Large intestine (tissue), 3 donors: ENCODE results near the gene PSEN1. TPM values are rescaled to one million over a fixed set of nuclear protein-coding genes. Genes with fewer than 3 reads are reported as not detected.

ENCODE experiments used
- DNase-seq, 2 donors: peaks; one replicate each; pipeline versions ENCODE4 v3.0.0 to v3.0.0-alpha.2; 2013
- H3K27ac ChIP-seq: one replicate; pipeline ENCODE4 v1.5.1; 2013; ENCODE audit warnings: low read length
- H3K27me3 ChIP-seq: 2 replicates; pipeline ENCODE4 v1.6.1; 2013; ENCODE audit warnings: low read length; ENCODE audit not compliant: control insufficient read depth, insufficient read depth
- H3K36me3 ChIP-seq: 2 replicates; pipeline ENCODE4 v1.6.1; 2013; ENCODE audit warnings: low read length; ENCODE audit not compliant: control insufficient read depth, insufficient read depth
- H3K4me1 ChIP-seq: one replicate; pipeline ENCODE4 v1.6.1; 2013; ENCODE audit warnings: low read length; ENCODE audit not compliant: control insufficient read depth, insufficient read depth
- H3K4me3 ChIP-seq: one replicate; pipeline ENCODE4 v1.5.1; 2013; ENCODE audit warnings: low read length
- H3K9me3 ChIP-seq: one replicate; pipeline ENCODE4 v1.6.1; 2013; ENCODE audit warnings: mild to moderate bottlenecking, low read depth, low read length, moderate library complexity; ENCODE audit not compliant: control insufficient read depth
- WGBS: methylation state at CpG from one replicate; pipeline ENCODE4 v1.1.5; 2013; ENCODE audit warnings: low lambda C conversion rate; ENCODE audit not compliant: insufficient coverage; 5-methylcytosine and 5-hydroxymethylcytosine counted together
- polyA plus RNA-seq: library from polyadenylated mRNA; unstranded; fragments of 120-200 nt; gene quantifications from one replicate; pipeline ENCODE4 v1.2.1, GENCODE V29; 2013

PSEN1 gene
- polyA plus RNA-seq, 1 donor = 104 TPM

- Histone ChIP-seq H3K4me3 (no peak overlapping the region), H3K27ac (no peak overlapping the region), H3K9me3 (peaks cover under 1% of the 10 kb centered on the region), H3K27me3 (no peaks in the 10 kb centered on the region), H3K36me3 (peaks cover 59% of the 10 kb centered on the region), H3K4me1 (no peaks in the 10 kb centered on the region)
- WGBS = no CpG with 5 or more reads among the region's 27 CpGs
- DNase-seq = no peak
Measured at GRCh38 chr14:73250781-73251500, 114.6 kb downstream of the PSEN1 start.

- no peak overlapping the region for H3K4me3 ChIP-seq
- H3K27me3 ChIP-seq = no peaks in the 10 kb centered on the region
- no CpG with 5 or more reads among the region's 30 CpGs for WGBS
- no peak overlapping the region for H3K27ac ChIP-seq
- no peak for DNase-seq
- no peaks in the 10 kb centered on the region for H3K9me3 ChIP-seq
- peaks cover 60% of the 10 kb centered on the region for H3K36me3 ChIP-seq
- H3K4me1 ChIP-seq = no peaks in the 10 kb centered on the region
Measured at GRCh38 chr14:73251516-73252215, 115.4 kb downstream of the PSEN1 start.

DNA sequence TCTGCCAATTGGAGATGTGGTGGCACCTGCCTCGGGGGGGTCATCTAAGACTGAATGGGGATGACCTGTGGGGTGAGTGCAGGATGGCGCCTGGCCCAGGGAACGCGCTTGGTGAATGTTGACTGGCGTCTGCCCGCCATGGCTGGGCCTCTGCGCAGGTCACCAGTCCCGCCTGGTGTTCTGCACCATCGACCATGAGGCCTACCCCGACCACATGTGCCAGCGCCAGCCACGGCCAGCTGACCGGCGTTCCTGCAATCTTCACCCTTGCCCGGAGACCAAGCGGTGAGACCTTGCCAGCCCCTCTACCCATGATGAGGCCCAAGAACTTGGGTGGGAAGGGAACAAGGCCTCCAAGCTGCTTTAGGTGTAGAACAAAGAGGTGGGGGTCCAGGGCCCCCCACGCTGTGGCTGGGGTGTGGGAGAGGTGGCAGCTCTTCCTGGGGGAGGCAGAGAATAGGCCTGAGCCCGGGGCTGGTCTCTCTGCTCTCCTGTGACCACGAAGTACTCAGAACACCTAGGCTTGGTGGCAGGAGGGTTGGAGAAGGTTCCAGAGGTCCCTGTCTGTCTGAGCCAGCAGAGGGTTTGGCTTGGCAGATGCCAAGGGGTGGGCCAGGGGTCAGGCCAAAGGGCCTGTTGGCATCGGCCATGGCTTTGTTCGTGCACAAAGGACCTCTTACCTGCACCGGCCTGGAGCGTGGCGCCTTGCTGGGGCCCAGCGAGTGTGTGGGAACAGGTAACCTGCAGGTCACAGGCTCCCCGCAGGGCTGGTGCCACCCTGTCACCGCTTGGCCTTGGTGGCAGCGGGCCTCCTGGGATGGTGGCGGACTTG is 116.4 kb downstream of the PSEN1 start:
- Histone ChIP-seq H3K9me3 (no peaks in the 10 kb centered on the region), H3K27ac (no peak overlapping the region), H3K36me3 (peaks cover 54% of the 10 kb centered on the region), H3K27me3 (no peaks in the 10 kb centered on the region), H3K4me1 (no peaks in the 10 kb centered on the region), H3K4me3 (no peak overlapping the region)
- WGBS = no CpG with 5 or more reads among the region's 29 CpGs
- DNase-seq = no peak

- H3K36me3 ChIP-seq = peaks cover 54% of the 10 kb centered on the region
- no peak overlapping the region for H3K4me3 ChIP-seq
- DNase-seq = no peak
- no peaks in the 10 kb centered on the region for H3K27me3 ChIP-seq
- no CpG with 5 or more reads among the region's 10 CpGs for WGBS
- H3K4me1 ChIP-seq = no peaks in the 10 kb centered on the region
- no peaks in the 10 kb centered on the region for H3K9me3 ChIP-seq
- H3K27ac ChIP-seq = no peak overlapping the region
Measured at GRCh38 chr14:73253323-73253610, 117.0 kb downstream of the PSEN1 start.

DNA sequence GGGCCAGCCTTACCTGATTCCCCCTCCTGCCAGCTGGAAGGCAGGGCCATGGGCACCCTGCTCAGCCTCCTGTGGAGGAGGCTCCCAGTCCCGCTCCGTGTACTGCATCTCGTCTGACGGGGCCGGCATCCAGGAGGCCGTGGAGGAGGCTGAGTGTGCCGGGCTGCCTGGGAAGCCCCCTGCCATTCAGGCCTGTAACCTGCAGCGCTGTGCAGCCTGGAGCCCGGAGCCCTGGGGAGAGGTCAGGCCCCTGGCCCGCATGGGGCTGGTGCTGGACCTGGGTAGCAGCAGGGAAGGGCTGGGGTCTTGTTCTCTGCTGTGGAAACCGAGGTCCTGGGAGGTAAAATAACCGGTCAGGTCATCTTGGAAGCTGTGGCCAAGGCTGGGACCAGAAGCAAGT is 117.4 kb downstream of the PSEN1 start:
- Histone ChIP-seq H3K4me1 (no peaks in the 10 kb centered on the region), H3K27me3 (no peaks in the 10 kb centered on the region), H3K4me3 (no peak overlapping the region), H3K9me3 (no peaks in the 10 kb centered on the region), H3K27ac (no peak overlapping the region), H3K36me3 (peaks cover 55% of the 10 kb centered on the region)
- no CpG with 5 or more reads among the region's 12 CpGs for WGBS
- no peak for DNase-seq

GRCh38 chr14:73254247-73255004 is 118.1 kb downstream of the PSEN1 start:
- no peaks in the 10 kb centered on the region for H3K4me1 ChIP-seq
- H3K9me3 ChIP-seq = no peaks in the 10 kb centered on the region
- H3K36me3 ChIP-seq = peaks cover 62% of the 10 kb centered on the region
- no peak overlapping the region for H3K27ac ChIP-seq
- H3K27me3 ChIP-seq = no peaks in the 10 kb centered on the region
- WGBS = no CpG with 5 or more reads among the region's 28 CpGs
- H3K4me3 ChIP-seq = no peak overlapping the region
- DNase-seq = no peak

DNA sequence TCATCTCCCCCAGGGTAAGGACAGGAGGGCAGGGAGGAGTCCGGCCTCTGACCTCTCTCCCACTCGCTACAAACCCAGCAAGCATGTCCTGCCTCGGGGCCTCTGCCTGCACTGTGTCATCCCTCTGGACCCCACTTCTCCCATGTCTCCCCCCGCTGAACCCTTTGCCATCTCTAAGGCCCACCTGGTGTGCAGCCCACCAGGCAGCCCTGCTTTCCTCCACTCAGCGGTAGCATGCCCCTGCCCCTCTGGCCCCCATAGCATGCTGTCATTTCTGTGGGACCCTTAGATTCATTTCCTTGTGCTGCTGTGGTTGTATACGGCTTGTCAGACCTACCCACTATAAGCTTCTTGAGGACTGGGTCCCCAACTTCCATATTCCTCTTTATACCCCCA is 118.7 kb downstream of the PSEN1 start:
- Histone ChIP-seq H3K9me3 (no peaks in the 10 kb centered on the region), H3K36me3 (peaks cover 66% of the 10 kb centered on the region), H3K4me3 (no peak overlapping the region), H3K27ac (no peak overlapping the region), H3K4me1 (no peaks in the 10 kb centered on the region), H3K27me3 (no peaks in the 10 kb centered on the region)
- 100% methylated on average over 1 of the region's 6 CpGs for WGBS
- no peak for DNase-seq

DNA sequence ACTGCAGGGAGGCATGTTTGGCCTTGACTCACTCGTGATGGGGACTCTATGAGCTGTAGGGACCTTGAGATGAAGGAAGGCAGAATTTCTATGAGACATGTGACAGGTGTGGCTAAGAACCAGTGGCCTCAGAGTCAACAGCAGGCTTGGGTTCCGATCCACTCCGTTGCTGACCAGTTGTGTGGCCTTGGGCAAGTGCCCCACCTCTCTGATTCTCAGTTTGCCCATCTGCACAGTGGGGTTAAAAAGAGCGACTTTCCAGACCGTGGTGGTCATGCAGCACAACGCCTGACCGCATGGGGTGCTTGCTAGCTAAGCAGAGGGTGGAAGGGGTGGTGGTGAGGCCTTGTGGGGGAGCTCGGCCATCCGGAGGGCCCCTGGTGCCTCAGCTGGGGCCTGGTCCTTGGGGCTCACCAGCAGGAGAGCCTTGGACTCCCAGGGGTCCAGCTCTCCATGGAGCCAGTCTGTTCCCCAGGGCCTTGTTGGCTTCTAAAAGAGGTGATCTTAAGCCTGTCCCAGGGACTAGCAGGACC is 119.5 kb downstream of the PSEN1 start:
- no peaks in the 10 kb centered on the region for H3K9me3 ChIP-seq
- H3K4me1 ChIP-seq = no peaks in the 10 kb centered on the region
- no peak overlapping the region for H3K27ac ChIP-seq
- WGBS = no CpG with 5 or more reads among the region's 9 CpGs
- no peak overlapping the region for H3K4me3 ChIP-seq
- H3K36me3 ChIP-seq = peaks cover 66% of the 10 kb centered on the region
- H3K27me3 ChIP-seq = no peaks in the 10 kb centered on the region
- no peak for DNase-seq

DNA sequence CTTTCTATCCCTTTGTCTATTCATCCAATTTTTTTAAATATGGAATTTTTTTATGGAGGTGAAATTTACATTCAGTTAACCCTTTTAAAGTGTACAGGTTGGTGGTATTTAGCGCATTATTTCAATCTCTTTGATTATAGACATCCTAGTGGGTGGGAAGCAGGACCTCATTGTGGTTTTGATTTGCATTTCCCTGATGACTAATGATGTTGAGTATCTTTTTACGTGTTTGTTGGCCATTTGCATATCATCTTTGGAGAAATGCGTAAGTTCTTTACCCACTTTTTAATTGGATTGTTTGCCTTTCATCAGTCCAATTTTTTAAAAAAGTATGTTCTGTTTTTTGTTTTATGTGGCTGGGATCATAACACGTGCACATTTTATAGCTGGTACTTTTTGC is 121.8 kb downstream of the PSEN1 start:
- H3K4me1 ChIP-seq = no peaks in the 10 kb centered on the region
- H3K4me3 ChIP-seq = no peak overlapping the region
- H3K27ac ChIP-seq = no peak overlapping the region
- H3K36me3 ChIP-seq = peaks cover 58% of the 10 kb centered on the region
- no peaks in the 10 kb centered on the region for H3K27me3 ChIP-seq
- 100% methylated on average over 1 of the region's 4 CpGs for WGBS
- no peak for DNase-seq
- H3K9me3 ChIP-seq = no peaks in the 10 kb centered on the region
